ENCODE results near the gene EARS2.
"Not testable (repeated sequence)": the region's sequence is repeated elsewhere in the genome, so short reads cannot be mapped to it uniquely, and the experiment has no call there.

The EARS2 gene

GRCh38 chr16:23566724-23567123 is 9.6 kb upstream of the EARS2 start:
- no peak for DNase-seq

- no peak for DNase-seq
Measured at GRCh38 chr16:23564575-23565363, 7.6 kb upstream of the EARS2 start.

- DNase-seq: no peak
Measured at GRCh38 chr16:23563186-23563585, 6.0 kb upstream of the EARS2 start.

- DNase-seq: no peak
Measured at GRCh38 chr16:23562505-23562904, 5.4 kb upstream of the EARS2 start.

GRCh38 chr16:23561586-23561985 is 4.4 kb upstream of the EARS2 start:
- no peak for DNase-seq

- DNase-seq: peak; percentile 22
Measured at GRCh38 chr16:23557779-23558702, 891 bp upstream of the EARS2 start.

- no peak for DNase-seq
Measured at GRCh38 chr16:23554536-23554935, 2.6 kb downstream of the EARS2 start.

- no peak for DNase-seq
Measured at GRCh38 chr16:23552161-23552560, 5.0 kb downstream of the EARS2 start.

- DNase-seq: no peak
Measured at GRCh38 chr16:23549938-23550337, 7.2 kb downstream of the EARS2 start.

- no peak for DNase-seq
Measured at GRCh38 chr16:23544436-23544835, 12.7 kb downstream of the EARS2 start.

GRCh38 chr16:23540817-23541178 is 16.4 kb downstream of the EARS2 start:
- not testable (repeated sequence) for DNase-seq

GRCh38 chr16:23539984-23540816 is 16.9 kb downstream of the EARS2 start:
- no peak for DNase-seq

GRCh38 chr16:23538919-23539278 is 18.3 kb downstream of the EARS2 start:
- DNase-seq: no peak

GRCh38 chr16:23537390-23537789 is 19.8 kb downstream of the EARS2 start:
- DNase-seq: no peak

GRCh38 chr16:23535901-23536300 is 21.2 kb downstream of the EARS2 start:
- no peak for DNase-seq

- no peak for DNase-seq
Measured at GRCh38 chr16:23534868-23535860, 22.0 kb downstream of the EARS2 start.

GRCh38 chr16:23532448-23532847 is 24.7 kb downstream of the EARS2 start:
- no peak for DNase-seq

- no peak for DNase-seq
Measured at GRCh38 chr16:23530062-23530461, 27.1 kb downstream of the EARS2 start.

- DNase-seq: no peak
Measured at GRCh38 chr16:23528644-23529310, 28.4 kb downstream of the EARS2 start.

GRCh38 chr16:23527961-23528643 is 29.0 kb downstream of the EARS2 start:
- DNase-seq: no peak

GRCh38 chr16:23524886-23525285 is 32.3 kb downstream of the EARS2 start:
- no peak for DNase-seq

All from fibroblast of skin of right quadriceps (primary cell).